HG02973 (cell line): Measurements from ENCODE around the gene WASF2.
"Not testable (repeated sequence)": the region's sequence is repeated elsewhere in the genome, so short reads cannot be mapped to it uniquely, and the experiment has no call there.

Experiments used
- ATAC-seq: cut with Tn5 transposase; IDR thresholded peaks from one replicate; pipeline ENCODE4 v1.9.1; 2021; ENCODE audit warnings: moderate library complexity; ENCODE audit not compliant: unreplicated experiment

Gene WASF2

DNA sequence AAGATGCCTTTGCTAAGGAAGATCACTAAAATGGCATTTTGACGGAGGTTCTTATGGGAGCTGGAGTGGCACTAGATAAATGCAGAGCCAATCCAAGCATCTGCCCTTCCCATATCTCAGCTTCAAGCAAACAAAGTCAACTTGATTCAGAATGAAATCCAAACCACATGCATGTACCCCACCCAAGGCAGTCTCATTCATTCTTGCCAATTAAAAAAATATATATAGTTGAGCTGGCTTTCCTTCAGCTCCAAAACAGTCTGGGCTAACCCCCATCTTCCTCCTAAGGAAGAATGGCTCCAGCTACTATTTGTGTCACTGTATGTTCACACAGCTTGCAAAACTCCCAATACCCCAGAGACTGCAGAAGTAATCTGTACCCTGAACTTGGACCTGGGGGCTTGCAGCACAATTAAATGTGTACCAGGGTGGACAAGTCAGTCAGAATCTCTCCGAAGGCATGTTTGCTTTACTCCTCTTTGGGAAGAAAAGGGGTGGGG lies 62.1 kb downstream of the WASF2 start:
- ATAC-seq: no peak

DNA sequence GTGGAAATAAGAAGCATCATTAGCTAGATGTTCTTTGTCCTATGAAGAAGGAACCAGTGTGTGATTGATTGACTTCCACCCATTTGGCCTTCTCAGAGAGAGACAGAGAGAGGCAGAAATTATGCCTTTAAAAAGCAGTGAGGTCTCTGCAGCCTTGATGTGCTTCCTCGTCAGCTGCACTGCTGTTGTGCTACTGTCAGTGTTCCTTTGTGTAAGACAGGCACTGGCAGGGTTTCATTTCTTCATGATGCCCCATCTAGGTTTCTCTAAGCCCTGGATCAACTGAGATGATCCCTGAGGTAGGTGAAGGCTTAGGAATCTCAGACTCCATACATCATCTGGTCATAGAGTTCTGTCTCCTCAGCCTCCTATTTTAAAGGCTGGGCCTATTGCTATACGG lies 62.6 kb downstream of the WASF2 start:
- ATAC-seq: no peak

- no peak for ATAC-seq
Measured at GRCh38 chr1:27423709-27424108, 66.3 kb downstream of the WASF2 start.

DNA sequence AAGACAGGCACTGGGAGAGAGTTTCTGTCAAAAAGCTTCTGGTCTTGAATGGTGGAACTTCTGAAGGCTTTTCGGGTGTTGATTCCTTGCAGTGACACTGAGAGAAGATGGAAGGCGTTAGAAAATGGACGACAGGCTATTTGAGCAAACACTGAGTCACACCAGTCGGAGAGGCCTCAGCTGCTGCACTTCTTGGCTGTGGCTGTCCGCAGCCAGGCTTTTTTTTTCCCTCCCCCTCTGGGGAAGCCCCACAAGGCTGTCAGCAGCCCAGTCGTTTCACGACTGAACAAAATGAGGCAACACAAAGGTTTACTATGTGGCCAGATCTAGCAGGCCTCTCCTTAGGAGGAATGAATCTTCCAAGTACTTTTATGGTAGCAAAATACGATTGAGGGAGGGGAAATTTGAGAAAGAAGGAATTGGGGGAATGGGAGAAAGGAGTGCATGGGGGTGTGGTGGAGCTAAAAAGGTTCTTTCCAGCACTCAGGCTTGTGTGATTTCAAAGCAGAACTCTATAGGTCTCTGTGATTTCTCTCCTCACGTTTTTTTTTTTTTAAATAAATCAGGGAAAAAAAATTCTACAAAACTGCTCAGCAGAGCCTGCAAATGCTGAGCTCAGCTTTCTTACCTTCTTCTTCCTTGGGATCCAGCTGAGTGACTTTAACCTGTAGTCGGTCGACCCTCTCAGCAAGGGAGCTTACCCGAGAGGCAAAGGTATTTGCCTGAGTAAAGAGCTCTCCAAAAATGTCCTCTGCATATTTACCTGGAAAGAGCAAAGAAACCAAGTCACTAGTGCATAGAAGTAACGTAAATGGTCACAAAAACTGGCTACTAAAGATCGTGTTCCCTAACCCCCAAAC lies 71.4 kb downstream of the WASF2 start:
- no peak for ATAC-seq

GRCh38 chr1:27417713-27418112 lies 72.3 kb downstream of the WASF2 start:
- ATAC-seq: no peak

- ATAC-seq: no peak
Measured at GRCh38 chr1:27416387-27417111, 73.4 kb downstream of the WASF2 start.

GRCh38 chr1:27414091-27414490 lies 75.9 kb downstream of the WASF2 start:
- no peak for ATAC-seq

DNA sequence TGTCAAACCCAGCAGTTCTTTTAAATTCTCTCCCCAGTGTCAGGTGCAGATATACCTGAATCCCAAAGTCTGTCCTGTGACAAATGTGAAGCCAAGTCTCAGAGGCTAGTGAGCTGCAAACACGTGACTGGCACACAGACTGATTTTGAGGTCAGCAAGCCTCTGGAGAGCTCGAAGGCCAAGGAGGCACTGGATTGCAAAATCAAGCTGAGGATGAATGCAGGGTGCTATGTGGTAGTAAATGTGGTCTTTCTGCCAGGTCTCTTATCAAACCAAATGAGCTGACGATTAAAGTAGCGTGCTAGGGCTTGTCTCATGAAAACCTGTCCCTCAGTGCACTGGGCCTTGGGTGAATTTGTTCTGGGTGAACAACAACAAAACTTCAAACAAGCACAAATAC lies 77.0 kb downstream of the WASF2 start:
- ATAC-seq: no peak

- no peak for ATAC-seq
Measured at GRCh38 chr1:27412502-27412901, 77.5 kb downstream of the WASF2 start.

DNA sequence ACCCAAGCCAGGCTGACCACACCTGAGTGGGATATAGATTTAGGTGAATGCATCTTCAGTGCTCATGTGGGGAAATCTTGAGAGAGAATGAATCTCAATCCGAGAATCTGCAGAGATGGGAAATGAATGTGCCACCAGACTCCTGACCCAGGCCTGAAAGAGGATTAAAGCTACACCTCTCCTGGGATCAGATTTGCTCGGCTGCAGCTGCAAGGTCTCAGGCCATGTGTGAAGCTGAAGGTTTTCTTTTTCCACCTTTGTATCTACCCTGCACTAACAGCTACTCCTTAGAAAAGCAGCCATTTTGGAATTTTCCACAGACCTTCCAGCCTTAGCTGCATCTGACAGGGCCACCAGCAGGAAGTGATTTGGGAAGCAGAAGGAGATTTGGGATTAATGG lies 79.3 kb downstream of the WASF2 start:
- no peak for ATAC-seq

GRCh38 chr1:27409669-27410068 lies 80.3 kb downstream of the WASF2 start:
- no peak for ATAC-seq

- ATAC-seq: no peak
Measured at GRCh38 chr1:27408151-27408550, 81.8 kb downstream of the WASF2 start.

GRCh38 chr1:27406791-27407190 lies 83.2 kb downstream of the WASF2 start:
- not testable (repeated sequence) for ATAC-seq

DNA sequence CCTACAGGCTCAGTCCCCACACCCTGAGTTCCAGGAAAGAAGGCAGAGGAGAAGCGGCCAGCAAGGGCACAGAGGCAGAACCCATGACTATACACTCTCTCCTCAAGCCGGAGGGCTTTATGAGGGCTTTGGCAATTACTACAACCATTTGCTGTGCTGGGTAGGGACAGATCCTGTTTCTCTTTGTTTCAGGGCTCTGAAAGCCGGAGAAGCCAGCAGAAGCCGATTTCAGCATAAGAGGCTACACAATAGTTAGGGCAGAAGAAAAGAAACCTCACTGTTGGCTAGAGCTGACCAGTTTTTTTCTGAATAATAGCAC lies 83.6 kb downstream of the WASF2 start:
- no peak for ATAC-seq

- not testable (repeated sequence) for ATAC-seq
Measured at GRCh38 chr1:27405598-27406361, 84.2 kb downstream of the WASF2 start.

DNA sequence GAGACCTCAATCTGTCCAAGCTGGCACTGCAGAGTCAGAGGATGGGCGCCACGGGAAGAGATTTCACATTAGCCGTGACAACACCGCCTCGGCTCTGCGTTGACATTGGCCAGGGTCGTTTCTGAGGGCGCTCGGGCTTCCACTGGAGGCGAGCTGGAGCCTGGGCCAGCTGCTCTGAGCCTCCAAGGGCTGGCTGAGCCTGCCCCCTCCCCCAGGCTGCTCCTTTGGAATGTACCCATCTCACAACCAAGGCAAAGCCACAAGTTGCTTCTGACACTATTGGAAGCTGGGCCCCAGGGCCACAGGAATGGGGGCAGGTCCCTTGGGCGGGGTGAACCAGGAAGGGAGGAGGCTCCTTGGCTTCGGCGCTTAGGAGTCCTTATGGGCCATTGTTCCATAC lies 84.9 kb downstream of the WASF2 start:
- ATAC-seq: no peak

- ATAC-seq: no peak
Measured at GRCh38 chr1:27403931-27404330, 86.0 kb downstream of the WASF2 start.

DNA sequence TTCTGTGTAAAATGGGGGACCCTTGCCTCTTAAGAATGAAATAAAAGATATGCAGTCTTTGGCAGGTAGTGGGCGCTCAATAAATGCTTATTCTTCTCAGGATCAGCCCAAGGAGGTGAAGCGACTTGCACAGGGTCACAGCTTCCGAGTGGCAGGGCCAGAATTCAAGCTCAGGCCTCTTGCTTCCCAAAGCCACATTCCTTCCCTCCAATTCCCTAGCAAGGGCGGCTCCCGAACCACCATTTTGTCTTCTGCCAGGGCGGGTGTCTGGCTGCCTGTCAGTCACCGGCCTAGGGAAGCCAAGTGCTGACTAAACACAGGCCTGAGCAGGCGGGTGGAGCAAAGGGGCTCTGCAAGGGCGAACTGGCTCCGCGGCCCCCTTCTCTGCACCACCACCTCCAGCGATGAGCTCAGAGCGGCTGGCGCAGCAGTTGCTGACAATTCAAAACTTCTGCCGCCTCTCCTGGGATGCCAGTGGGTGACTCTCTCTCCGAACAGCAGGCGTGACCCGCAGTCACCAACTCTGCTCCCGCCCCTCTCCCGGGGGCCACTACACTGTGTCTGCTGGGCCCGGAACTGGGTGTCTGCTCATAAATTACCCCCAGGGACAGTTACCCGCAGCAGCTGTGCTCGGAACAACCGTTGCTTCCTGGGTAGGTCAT lies 86.8 kb downstream of the WASF2 start:
- no peak for ATAC-seq

- no peak for ATAC-seq
Measured at GRCh38 chr1:27402349-27402754, 87.6 kb downstream of the WASF2 start.

- no peak for ATAC-seq
Measured at GRCh38 chr1:27400963-27401341, 89.0 kb downstream of the WASF2 start.
